Measurements from ENCODE around the gene DUSP3. TPM values are rescaled to one million over a fixed set of nuclear protein-coding genes. Genes with fewer than 3 reads are reported as not detected.

The DUSP3 gene
- total RNA-seq, 1 donor from 2014 or later, result 91.9 TPM

DNA sequence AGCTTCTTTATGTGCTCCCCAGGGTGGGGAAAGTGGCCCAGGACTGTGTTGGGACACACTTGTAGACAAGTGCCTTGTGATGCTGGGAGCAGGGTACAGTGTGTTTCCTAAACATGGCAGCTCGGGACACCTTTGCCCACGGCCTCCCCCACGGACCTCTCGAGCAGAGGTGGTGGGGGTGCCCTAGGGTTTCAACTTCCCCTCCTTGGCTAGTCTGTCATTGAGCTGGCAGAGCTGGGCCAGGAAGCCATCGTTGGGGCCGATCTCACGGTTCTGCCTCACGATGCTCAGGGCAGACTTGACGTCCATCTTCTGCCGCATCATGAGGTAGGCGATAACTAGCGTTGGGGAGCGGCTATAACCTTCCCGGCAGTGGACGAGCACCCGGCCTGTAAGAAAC lies 9.4 kb downstream of the DUSP3 start:
- DNase-seq (ENCODE audit: low spot score), result no peak

- DNase-seq (ENCODE audit: low spot score), result no peak
Observed at GRCh38 chr17:43768943-43769342, 9.8 kb downstream of the DUSP3 start.

DNA sequence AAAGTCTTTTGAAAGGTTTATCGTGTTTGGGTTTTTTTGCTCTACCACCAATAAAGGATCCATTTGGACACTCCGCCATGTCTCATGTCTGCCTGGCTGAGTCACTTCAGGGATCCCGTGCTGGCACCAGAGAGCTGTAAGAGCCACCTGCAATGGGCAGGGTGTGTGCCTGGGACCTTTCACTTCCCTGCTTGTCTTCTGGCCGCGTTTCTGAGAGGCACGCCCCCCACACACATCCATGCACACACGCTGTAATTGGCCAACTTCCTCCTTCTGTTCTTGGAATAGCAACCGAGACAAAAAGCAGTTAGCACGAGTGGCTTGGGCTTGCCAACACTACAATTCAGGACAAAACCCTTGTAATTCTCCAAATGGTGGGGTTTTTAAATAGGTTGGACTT lies 10.4 kb downstream of the DUSP3 start:
- no peak for DNase-seq (ENCODE audit: low spot score)

DNA sequence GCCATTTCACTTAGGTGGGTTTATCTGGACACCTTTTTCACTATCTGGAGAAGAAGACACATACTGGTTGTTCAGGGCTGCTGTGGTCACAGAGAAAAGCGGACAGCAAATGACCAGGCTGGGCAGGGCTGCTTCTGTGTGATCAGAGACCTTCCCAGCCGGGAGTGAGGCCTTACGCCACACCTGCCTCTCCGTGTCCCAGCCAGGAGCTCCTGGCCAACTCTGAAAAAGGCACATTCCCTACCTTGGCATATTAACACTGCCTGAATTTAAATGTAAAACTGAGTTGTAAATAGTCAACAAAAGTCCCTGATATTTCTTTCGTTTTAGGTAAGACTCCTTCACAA lies 11.1 kb downstream of the DUSP3 start:
- no peak for DNase-seq (ENCODE audit: low spot score)

GRCh38 chr17:43767053-43767712 lies 11.6 kb downstream of the DUSP3 start:
- no peak for DNase-seq (ENCODE audit: low spot score)

- no peak for DNase-seq (ENCODE audit: low spot score)
Observed at GRCh38 chr17:43766413-43767052, 12.2 kb downstream of the DUSP3 start.

GRCh38 chr17:43760254-43760852 lies 18.4 kb downstream of the DUSP3 start:
- peak; percentile 95 for DNase-seq (ENCODE audit: low spot score)

GRCh38 chr17:43759836-43760235 lies 18.9 kb downstream of the DUSP3 start:
- DNase-seq (ENCODE audit: low spot score), result no peak

- no peak for DNase-seq (ENCODE audit: low spot score)
Observed at GRCh38 chr17:43758497-43759174, 20.1 kb downstream of the DUSP3 start, which contains the start of gene SOST. Gene SOST (minus strand): TSS chr17:43758791. CDS start chr17:43758741, 50 bp downstream.

DNA sequence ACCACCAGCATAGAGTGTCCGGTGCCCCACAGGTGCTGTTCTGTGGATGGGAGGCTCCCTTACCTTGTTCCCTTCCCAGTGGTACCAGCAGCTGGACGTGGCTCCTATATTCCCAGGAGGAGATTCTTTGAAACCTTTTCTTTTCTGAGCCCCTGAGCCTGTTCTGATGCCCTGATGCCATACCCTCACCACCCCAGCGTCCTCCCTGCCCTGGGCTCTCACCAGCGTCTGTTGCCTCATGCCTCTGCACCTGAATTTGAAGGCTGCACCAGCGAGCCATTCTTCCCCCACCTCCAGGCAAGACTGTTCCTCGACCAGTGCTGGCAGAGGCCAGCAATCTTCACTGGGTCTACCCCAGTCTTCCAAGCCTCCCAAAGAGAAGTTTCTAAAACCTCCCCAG lies 20.7 kb downstream of the DUSP3 start:
- DNase-seq (ENCODE audit: low spot score), result no peak

DNA sequence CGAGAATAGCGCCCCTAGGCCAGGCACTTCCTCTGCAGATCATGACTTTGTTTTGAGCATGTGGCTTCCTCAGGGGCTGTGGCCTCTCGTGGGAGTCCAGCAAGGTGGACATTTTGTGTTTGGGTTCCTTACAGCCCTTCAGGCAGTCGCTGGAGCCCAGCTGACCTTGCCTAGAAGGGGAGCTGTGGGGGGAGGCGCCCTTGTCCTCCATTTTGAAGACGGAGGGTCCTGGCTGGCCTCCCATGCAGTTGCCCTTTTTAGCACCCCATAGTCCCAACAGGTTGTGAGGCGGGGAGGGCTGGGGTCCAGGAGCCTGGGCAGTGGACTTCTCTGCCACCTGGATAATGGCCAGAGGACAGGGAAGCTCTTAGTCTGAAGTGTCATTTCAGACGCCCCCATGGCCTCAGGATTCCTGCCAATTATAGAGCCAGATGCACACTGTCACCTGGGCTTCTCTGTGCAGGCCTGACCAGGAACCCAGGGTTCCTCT lies 21.6 kb downstream of the DUSP3 start:
- no peak for DNase-seq (ENCODE audit: low spot score)

DNA sequence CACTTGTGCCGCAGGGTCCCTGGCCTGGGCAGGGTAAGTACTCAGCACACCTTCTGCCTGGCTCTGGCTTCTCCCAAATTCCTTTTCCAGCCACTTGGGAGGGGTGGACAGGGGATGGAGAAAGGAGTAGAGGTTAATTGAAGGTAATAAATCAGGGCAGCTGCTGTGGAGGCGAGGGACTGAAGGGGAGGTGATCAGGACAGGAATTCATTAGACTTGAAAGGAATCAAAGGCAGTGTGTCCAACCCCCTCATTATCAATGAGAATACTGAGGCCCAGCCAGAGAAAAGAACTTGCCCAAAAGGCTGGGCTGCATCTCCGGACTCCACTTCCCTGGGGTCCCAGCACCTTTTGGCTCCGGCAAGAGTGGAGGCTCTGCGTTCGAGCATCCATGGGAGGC lies 22.6 kb downstream of the DUSP3 start:
- no peak for DNase-seq (ENCODE audit: low spot score)

DNA sequence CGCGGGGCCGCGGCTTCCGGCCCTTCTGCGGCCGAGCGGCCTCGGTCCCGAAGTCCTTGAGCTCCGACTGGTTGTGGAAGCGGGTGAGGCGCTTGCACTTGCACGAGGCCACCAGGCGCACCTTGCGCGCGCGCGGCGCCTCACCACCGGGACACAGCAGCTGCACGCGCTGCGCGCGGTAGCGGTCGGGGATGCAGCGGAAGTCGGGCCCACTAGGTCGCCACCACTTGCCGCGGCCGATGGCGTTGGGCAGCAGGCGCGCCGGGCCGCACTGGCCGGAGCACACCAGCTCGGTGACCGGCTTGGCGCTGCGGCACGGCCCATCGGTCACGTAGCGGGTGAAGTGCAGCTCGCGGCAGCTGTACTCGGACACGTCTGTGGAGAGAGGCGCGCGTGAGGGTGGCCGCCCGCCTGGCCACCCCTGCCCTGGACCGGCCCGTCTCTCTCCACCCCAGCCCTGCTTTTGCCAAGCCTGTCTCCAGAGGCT lies 23.3 kb downstream of the DUSP3 start:
- DNase-seq (ENCODE audit: low spot score), result no peak

DNA sequence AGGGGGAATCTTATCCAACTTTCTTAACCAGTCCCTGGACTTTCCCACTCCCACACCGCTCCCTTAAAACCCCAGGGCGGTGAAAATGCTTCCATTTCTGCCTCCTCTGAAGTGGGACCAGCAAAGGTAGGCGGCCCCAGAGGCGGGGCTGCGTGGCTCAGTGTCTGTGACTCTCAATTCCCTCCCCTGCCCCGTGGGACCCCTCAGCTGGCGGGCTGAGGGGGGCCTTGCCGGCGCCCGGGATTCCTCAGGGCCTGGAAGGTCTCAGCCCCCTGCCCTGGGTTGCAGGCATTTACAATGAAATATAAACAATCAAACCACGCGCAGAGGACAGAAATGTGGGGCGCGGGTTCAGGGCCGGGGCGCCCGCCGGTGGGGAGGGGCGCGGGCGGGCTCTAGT lies 23.8 kb downstream of the DUSP3 start:
- DNase-seq (ENCODE audit: low spot score), result no peak

DNA sequence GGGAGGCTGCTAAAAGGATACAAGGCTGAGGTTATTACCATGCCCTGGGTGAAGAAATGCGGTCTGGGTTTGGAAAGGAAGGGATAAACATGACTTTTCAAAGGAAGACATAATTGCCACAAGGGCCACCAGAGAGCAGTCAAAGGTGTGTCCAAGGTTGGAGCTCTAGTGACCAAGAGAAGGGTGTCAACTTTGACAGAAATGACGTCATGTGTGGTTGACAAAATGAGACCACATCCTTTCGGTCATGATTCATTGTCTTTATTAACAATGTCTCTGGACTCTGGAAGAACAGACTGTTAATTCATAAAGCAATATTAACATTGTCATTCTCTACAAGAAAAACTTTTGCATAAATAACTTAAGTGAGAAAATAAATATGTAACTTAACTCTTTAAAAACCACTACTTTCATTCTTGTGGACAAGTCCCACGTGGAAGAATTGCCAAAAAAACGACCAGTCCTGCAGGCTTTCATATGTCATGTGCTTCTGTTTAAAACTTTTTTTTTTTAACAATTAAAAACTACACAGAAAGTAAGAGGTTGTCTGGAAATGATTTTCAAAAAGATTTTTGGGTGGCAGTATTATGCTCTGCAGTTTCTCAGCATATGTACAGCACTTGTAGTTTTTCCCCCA lies 25.2 kb downstream of the DUSP3 start:
- DNase-seq (ENCODE audit: low spot score), result no peak

GRCh38 chr17:43750153-43750552 lies 28.6 kb downstream of the DUSP3 start:
- no peak for DNase-seq (ENCODE audit: low spot score)

GRCh38 chr17:43745541-43745940 lies 33.2 kb downstream of the DUSP3 start:
- DNase-seq (ENCODE audit: low spot score), result no peak

GRCh38 chr17:43741636-43742035 lies 37.1 kb downstream of the DUSP3 start:
- no peak for DNase-seq (ENCODE audit: low spot score)

- no peak for DNase-seq (ENCODE audit: low spot score)
Observed at GRCh38 chr17:43740541-43740940, 38.2 kb downstream of the DUSP3 start.

DNA sequence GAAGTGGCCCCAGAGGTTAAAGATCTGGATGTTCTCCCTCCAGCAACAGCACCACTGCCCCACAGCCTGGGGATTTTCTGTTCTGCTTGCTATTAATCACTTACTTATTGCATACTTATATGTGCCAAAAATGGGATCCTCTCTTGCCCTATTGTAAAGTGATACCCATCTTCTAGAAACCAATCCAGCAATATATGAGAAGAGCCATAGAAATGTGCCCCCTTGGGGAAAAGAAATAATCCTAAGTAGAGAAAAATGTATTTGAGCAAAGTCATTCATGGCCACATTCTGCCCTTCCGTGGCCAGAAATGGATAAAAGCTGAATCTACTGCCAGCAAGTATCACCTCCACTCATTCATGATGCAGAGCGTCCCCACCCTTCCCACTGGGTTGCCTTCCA lies 41.1 kb downstream of the DUSP3 start:
- no peak for DNase-seq (ENCODE audit: low spot score)

- DNase-seq (ENCODE audit: low spot score), result no peak
Observed at GRCh38 chr17:43736389-43736788, 42.4 kb downstream of the DUSP3 start.

DNA sequence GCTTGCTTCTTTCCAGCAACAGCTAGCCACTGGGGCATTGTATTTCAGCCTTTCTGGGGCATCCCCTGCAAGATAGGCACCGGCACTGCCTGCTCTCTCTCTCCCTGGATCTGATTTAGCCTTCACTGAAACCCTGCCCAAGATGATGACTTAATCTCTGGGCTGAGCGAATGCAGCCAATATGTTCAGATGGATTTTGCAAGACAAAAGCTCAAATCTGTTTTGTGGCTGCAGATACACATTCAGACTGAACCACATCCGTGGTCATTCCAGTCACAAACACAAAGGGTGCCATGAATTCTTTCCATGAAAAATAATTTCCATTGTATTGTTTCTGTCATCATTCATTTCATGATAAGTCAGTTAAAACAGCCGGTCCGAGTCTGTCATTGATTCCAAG lies 44.4 kb downstream of the DUSP3 start:
- no peak for DNase-seq (ENCODE audit: low spot score)
